GM19099 (cell line): ENCODE data around the gene STX5.

Experiments used
- POLR2A ChIP-seq: IDR thresholded peaks from 3 replicates; pipeline ENCODE4 v1.6.1; 2011; ENCODE audit warnings: low read depth; ENCODE audit not compliant: insufficient read length; ENCODE audit errors: extremely low read depth

STX5 gene

GRCh38 chr11:62855571-62856332 lies 23.9 kb upstream of the STX5 start:
- TF ChIP-seq POLR2A = peak; percentile 100

- TF ChIP-seq POLR2A = no peak
Measured at GRCh38 chr11:62854825-62855570, 23.1 kb upstream of the STX5 start.

- peak; percentile 16 for TF ChIP-seq POLR2A
Measured at GRCh38 chr11:62854013-62854824, 22.4 kb upstream of the STX5 start.

- TF ChIP-seq POLR2A = peak; percentile 40
Measured at GRCh38 chr11:62853279-62853965, 21.6 kb upstream of the STX5 start.

GRCh38 chr11:62852523-62853188 lies 20.8 kb upstream of the STX5 start:
- peak; percentile 24 for TF ChIP-seq POLR2A

- peak; percentile 21 for TF ChIP-seq POLR2A
Measured at GRCh38 chr11:62851807-62852522, 20.1 kb upstream of the STX5 start.

GRCh38 chr11:62850911-62851806 lies 19.3 kb upstream of the STX5 start:
- TF ChIP-seq POLR2A = peak; percentile 48

- no peak for TF ChIP-seq POLR2A
Measured at GRCh38 chr11:62847767-62848314, 16.0 kb upstream of the STX5 start.

GRCh38 chr11:62846177-62846576 lies 14.3 kb upstream of the STX5 start:
- no peak for TF ChIP-seq POLR2A

GRCh38 chr11:62844154-62844553 lies 12.3 kb upstream of the STX5 start:
- TF ChIP-seq POLR2A = no peak

- no peak for TF ChIP-seq POLR2A
Measured at GRCh38 chr11:62843466-62843865, 11.6 kb upstream of the STX5 start.

GRCh38 chr11:62842171-62842741 lies 10.4 kb upstream of the STX5 start:
- no peak for TF ChIP-seq POLR2A
